Glutamatergic neuron (in vitro differentiated cells): ENCODE results near the gene DDOST. TPM values are rescaled to one million over a fixed set of nuclear protein-coding genes. Genes with fewer than 3 reads are reported as not detected.

ENCODE experiments used
- DNase-seq: peaks from one replicate; pipeline ENCODE4 v3.0.0; 2022
- H3K27ac Mint-ChIP-seq: one replicate; pipeline ENCODE4 v1.8.0; 2020; ENCODE audit warnings: mild to moderate bottlenecking, mixed read lengths, inconsistent platforms; ENCODE audit not compliant: unreplicated experiment
- H3K27me3 Mint-ChIP-seq: one replicate; pipeline ENCODE4 v1.8.0; 2020; ENCODE audit warnings: mild to moderate bottlenecking, moderate library complexity, mixed read lengths, inconsistent platforms; ENCODE audit not compliant: unreplicated experiment
- H3K36me3 Mint-ChIP-seq: one replicate; pipeline ENCODE4 v1.8.0; 2020; ENCODE audit warnings: mild to moderate bottlenecking, mixed read lengths, inconsistent platforms; ENCODE audit not compliant: unreplicated experiment
- H3K4me1 Mint-ChIP-seq: one replicate; pipeline ENCODE4 v1.8.0; 2020; ENCODE audit warnings: mild to moderate bottlenecking, low read depth, mixed read lengths, inconsistent platforms; ENCODE audit not compliant: unreplicated experiment
- H3K4me3 Mint-ChIP-seq: one replicate; pipeline ENCODE4 v1.8.0; 2020; ENCODE audit warnings: mild to moderate bottlenecking, mixed read lengths, inconsistent platforms; ENCODE audit not compliant: unreplicated experiment
- H3K9me3 Mint-ChIP-seq: one replicate; pipeline ENCODE4 v1.8.0; 2020; ENCODE audit warnings: mild to moderate bottlenecking, moderate library complexity, mixed read lengths, inconsistent platforms; ENCODE audit not compliant: unreplicated experiment
- CTCF ChIP-seq: fragments of 200-600 bp; sonication (generic); IDR thresholded peaks from one replicate; pipeline ENCODE4 v1.5.0; 2021; ENCODE audit not compliant: partially characterized antibody, unreplicated experiment
- long read RNA-seq: library from polyadenylated mRNA; unstranded; transcript quantifications from one replicate; pipeline ENCODE4 v2.0.0, GENCODE V29; 2020; ENCODE audit not compliant: unreplicated experiment
- total RNA-seq: library from RNA; stranded (reverse); fragmentation: NEBNext Ultra II Directional; extraction: Animal tissue kit (Norgen Biotek cat#: 25700); gene quantifications from one replicate; pipeline ENCODE4 v1.2.1, GENCODE V29; 2021; ENCODE audit not compliant: unreplicated experiment

DDOST gene
- total RNA-seq: 126 TPM
- long read RNA-seq, transcript DDOST-202 (11 exons, 2,126 nt): major isoform, 91 of 98 reads
- long read RNA-seq, partial matches to known transcripts: 3 of 98 reads
- long read RNA-seq, other reads (novel, unspliced or antisense): 3 of 98 reads

- H3K36me3 Mint-ChIP-seq: no peaks in the 10 kb centered on the region
- H3K27ac Mint-ChIP-seq: peak within 1 kb of the TSS; percentile 95
- peak; percentile 95 for DNase-seq
- TF ChIP-seq CTCF: peak; percentile 6
- no peaks in the 10 kb centered on the region for H3K27me3 Mint-ChIP-seq
- H3K4me1 Mint-ChIP-seq: peaks cover 15% of the 10 kb centered on the region
- peak within 1 kb of the TSS; percentile 98 for H3K4me3 Mint-ChIP-seq
- H3K9me3 Mint-ChIP-seq: peaks cover 4% of the 10 kb centered on the region
Observed at GRCh38 chr1:20661207-20662109, at the start of gene DDOST. Gene DDOST, minus strand, starts transcription at chr1:20661369. Its CDS starts 19 bp downstream, at chr1:20661350.

GRCh38 chr1:20710469-20711284 is 49.5 kb upstream of the DDOST start:
- H3K27ac Mint-ChIP-seq: peak overlapping the region; percentile 96
- no peaks in the 10 kb centered on the region for H3K36me3 Mint-ChIP-seq
- peak overlapping the region; percentile 67 for H3K4me3 Mint-ChIP-seq
- H3K27me3 Mint-ChIP-seq: peaks cover 13% of the 10 kb centered on the region
- peaks cover 18% of the 10 kb centered on the region for H3K4me1 Mint-ChIP-seq
- TF ChIP-seq CTCF: no peak
- DNase-seq: peak; percentile 74
- peaks cover 15% of the 10 kb centered on the region for H3K9me3 Mint-ChIP-seq

- no peak for TF ChIP-seq CTCF
- Mint-ChIP-seq H3K27me3 (peaks cover 13% of the 10 kb centered on the region), H3K4me1 (peaks cover 20% of the 10 kb centered on the region), H3K36me3 (no peaks in the 10 kb centered on the region), H3K9me3 (peaks cover 18% of the 10 kb centered on the region), H3K27ac (peak overlapping the region; percentile 96), H3K4me3 (no peak overlapping the region)
- DNase-seq: no peak
Observed at GRCh38 chr1:20709868-20710267, 48.7 kb upstream of the DDOST start.

GRCh38 chr1:20708891-20709290 is 47.7 kb upstream of the DDOST start:
- H3K4me1 Mint-ChIP-seq: peaks cover 26% of the 10 kb centered on the region
- peaks cover 19% of the 10 kb centered on the region for H3K27me3 Mint-ChIP-seq
- H3K36me3 Mint-ChIP-seq: no peaks in the 10 kb centered on the region
- no peak overlapping the region for H3K4me3 Mint-ChIP-seq
- no peak for TF ChIP-seq CTCF
- DNase-seq: no peak
- peaks cover 21% of the 10 kb centered on the region for H3K9me3 Mint-ChIP-seq
- no peak overlapping the region for H3K27ac Mint-ChIP-seq
